ENCODE measurements around the gene CDYL2.

GRCh38 chr16:80846275-80846674 is 41.9 kb upstream of the CDYL2 start:
- TF ChIP-seq POLR2AphosphoS5 (IDR thresholded peaks at IDR 0.05; ENCODE audit: borderline replicate concordance, low read depth, low read length) (no peak), EZH2 (IDR thresholded peaks at IDR 0.05) (no peak)
